Testis (tissue), 5 donors: ENCODE measurements around the gene BIK. TPM values are rescaled to one million over a fixed set of nuclear protein-coding genes. Genes with fewer than 3 reads are reported as not detected.

Experiments
- DNase-seq: peaks from one replicate; pipeline ENCODE4 v3.0.0-alpha.2; 2019
- H3K27ac ChIP-seq, 2 donors: fragments of 200-600 bp; sonication (generic); one replicate each; pipeline ENCODE4 v1.5.1; 2019
- H3K27me3 ChIP-seq: fragments of 200-600 bp; sonication (generic); one replicate; pipeline ENCODE4 v1.5.1; 2019
- H3K36me3 ChIP-seq: fragments of 200-600 bp; sonication (generic); one replicate; pipeline ENCODE4 v1.5.1; 2017; ENCODE audit warnings: low read depth; ENCODE audit errors: missing control alignments
- H3K4me1 ChIP-seq: fragments of 200-600 bp; sonication (generic); one replicate; pipeline ENCODE4 v1.5.1; 2019
- H3K4me3 ChIP-seq, 2 donors: fragments of 200-600 bp; sonication (generic); one replicate each; pipeline ENCODE4 v1.5.1; 2017 to 2019
- H3K9me3 ChIP-seq: fragments of 200-600 bp; sonication (generic); one replicate; pipeline ENCODE4 v1.5.1; 2017
- POLR2A ChIP-seq: fragments of 450-650 bp; IDR thresholded peaks from one replicate; pipeline ENCODE4 v1.6.1; 2017; ENCODE audit warnings: antibody characterized with exemption, mild to moderate bottlenecking, moderate library complexity
- WGBS, 2 donors: methylation state at CpG; one replicate each; pipeline ENCODE4 v1.1.5; 2018; 5-methylcytosine and 5-hydroxymethylcytosine counted together
- intact Hi-C: fragments of 100-400 bp; cut with DNase I; formaldehyde crosslinking; loops from one replicate; pipeline ENCODE4 v1.15.1; 2023; ENCODE audit warnings: low total_unique reads
- long read RNA-seq, 2 donors: transcript quantifications; one replicate each; lab custom pipeline, GENCODE V29; 2026
- polyA plus RNA-seq: library from polyadenylated mRNA; stranded (reverse); fragments of 350-450 nt; fragmentation: Illumina TruSeq; extraction: RNeasy Lipid Tissue Mini Kit (QIAGEN cat#74804); gene quantifications from one replicate; pipeline ENCODE4 v1.2.3, GENCODE V29; 2014; ENCODE audit warnings: low read depth, low replicate concordance; ENCODE audit not compliant: insufficient read depth
- total RNA-seq, 2 donors: library from RNA; depleted of rRNA; stranded (reverse); fragments of >200 nt; gene quantifications; one replicate each; pipeline ENCODE4 v1.2.3, GENCODE V29; 2016
- TF ChIP-seq, protein P1 (sequence below), 3 experiments: fragments of 450-650 bp in 2 of 3; fragments of 200-600 bp in 1 of 3; sonication (generic) in 1 of 3; IDR thresholded peaks; one replicate each; pipeline ENCODE4 v1.5.1; 2016 to 2019; ENCODE audit warnings: antibody characterized with exemption in 3 of 3, mild to moderate bottlenecking in 2 of 3, moderate library complexity in 1 of 3

Gene BIK, protein sequence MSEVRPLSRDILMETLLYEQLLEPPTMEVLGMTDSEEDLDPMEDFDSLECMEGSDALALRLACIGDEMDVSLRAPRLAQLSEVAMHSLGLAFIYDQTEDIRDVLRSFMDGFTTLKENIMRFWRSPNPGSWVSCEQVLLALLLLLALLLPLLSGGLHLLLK
- 1 to 10 TPM; 7.2 to 9.6 TPM for total RNA-seq
- 2.5 TPM for polyA plus RNA-seq
- long read RNA-seq, donor 1, result 0 reads
- long read RNA-seq, donor 2, partial matches to known transcripts, result 0 of 1 reads
- long read RNA-seq, donor 2, other reads (novel, unspliced or antisense), result 0 of 1 reads

DNA sequence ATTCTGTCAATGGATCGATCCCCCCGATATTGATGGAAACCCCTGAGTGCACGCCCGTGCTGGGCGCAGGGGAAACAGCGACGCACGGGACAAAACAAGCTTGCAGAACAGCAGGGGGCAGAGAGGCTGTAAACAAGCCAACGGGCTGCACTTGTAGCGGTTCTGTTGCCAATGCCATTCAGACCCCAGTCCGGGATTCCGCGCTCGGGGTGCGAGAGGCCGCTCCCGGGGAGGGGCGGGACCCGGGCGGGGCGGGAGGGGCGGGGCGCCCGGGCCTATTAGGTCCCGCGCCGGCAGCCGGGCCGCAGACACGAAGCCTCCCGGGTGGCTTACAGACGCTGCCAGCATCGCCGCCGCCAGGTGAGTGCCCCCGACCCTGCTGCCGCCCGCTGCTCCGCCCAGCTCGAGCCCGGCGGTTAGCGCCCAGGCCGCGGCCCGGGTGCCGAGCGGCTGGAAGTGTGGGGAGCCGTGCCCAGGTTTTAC lies at the start of gene BIK:
Gene BIK, plus strand, starts transcription at position 307 of the 483 bp plus-strand sequence. CDS start 13,273 bp downstream, outside the sequence.
- H3K4me3 ChIP-seq, result peak within 1 kb of the TSS; percentile 57 to 59
- WGBS, 2 donors, result 1 to 3% methylated on average over 5 to 47 of the region's 49 CpGs
- DNase-seq, result peak; percentile 75

DNA sequence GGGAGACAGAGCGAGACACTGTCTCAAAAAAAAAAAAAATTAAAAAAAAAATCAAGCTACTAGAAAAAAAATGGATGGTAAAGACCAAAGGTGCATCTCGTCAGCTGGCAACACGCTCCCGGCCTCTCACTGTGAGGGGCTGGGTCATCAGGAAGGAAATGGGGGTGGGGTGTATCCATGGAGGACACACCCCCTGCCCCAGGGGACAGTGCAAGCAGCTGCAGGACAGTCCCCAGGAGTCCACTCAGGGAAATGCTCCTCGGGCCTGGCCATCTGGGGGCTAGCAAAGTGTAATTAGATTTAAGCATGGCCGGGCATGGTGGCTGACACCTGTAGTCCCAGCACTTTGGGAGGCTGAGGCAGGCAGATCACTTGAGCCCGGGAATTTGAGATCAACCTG lies 44.4 kb upstream of the BIK start:
- Histone ChIP-seq H3K27ac (no peak overlapping the region), H3K27me3 (no peaks in the 10 kb centered on the region), H3K4me3 (no peak overlapping the region), H3K9me3 (no peaks in the 10 kb centered on the region), H3K4me1 (no peaks in the 10 kb centered on the region), H3K36me3 (no peaks in the 10 kb centered on the region)
- TF ChIP-seq, protein P1, sequence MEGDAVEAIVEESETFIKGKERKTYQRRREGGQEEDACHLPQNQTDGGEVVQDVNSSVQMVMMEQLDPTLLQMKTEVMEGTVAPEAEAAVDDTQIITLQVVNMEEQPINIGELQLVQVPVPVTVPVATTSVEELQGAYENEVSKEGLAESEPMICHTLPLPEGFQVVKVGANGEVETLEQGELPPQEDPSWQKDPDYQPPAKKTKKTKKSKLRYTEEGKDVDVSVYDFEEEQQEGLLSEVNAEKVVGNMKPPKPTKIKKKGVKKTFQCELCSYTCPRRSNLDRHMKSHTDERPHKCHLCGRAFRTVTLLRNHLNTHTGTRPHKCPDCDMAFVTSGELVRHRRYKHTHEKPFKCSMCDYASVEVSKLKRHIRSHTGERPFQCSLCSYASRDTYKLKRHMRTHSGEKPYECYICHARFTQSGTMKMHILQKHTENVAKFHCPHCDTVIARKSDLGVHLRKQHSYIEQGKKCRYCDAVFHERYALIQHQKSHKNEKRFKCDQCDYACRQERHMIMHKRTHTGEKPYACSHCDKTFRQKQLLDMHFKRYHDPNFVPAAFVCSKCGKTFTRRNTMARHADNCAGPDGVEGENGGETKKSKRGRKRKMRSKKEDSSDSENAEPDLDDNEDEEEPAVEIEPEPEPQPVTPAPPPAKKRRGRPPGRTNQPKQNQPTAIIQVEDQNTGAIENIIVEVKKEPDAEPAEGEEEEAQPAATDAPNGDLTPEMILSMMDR (IDR thresholded peaks at IDR 0.05), result no peak
- no peak for TF ChIP-seq POLR2A
- WGBS, 2 donors, result 89 to 94% methylated on average over 7 of the region's 7 CpGs
- no peak for DNase-seq
- intact Hi-C loops, result no loop called here

More for the DNA sequence above, at the start of gene BIK:
- Histone ChIP-seq H3K27ac (no peak within 1 kb of the TSS), H3K4me1 (peaks cover 5% of the 10 kb centered on the region), H3K27me3 (no peaks in the 10 kb centered on the region), H3K9me3 (no peaks in the 10 kb centered on the region), H3K36me3 (no peaks in the 10 kb centered on the region)
- TF ChIP-seq POLR2A, result no peak
- TF ChIP-seq, protein P1 (IDR thresholded peaks at IDR 0.05), result no peak
- intact Hi-C loops, result no loop called here

DNA sequence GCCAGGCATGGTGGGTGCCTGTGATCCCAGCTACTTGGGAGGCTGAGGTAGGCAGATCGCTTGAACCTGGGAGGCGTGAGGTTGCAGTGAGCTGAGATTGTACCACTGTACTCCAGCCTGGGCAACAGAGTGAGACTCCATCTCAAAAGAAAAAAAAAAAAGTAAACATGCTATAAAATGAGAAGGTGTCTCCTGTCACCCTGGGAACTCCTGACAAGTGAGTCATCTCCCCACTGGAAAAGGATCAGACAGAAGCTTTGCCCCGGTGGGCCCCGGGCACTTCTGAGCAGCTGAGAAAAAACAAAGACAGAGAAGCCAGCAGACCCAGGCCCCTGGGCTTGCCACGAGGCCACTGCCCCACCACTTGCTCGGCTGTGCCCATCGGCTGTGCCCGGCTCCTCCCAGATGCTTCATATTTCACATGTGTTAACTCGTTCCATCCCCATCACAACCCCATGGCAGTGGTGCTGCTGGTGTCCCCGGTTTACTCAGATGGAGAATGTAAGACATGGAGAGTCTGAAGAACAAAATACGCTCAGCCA lies 43.6 kb upstream of the BIK start:
- Histone ChIP-seq H3K36me3 (no peaks in the 10 kb centered on the region), H3K27ac (no peak overlapping the region), H3K27me3 (no peaks in the 10 kb centered on the region), H3K9me3 (no peaks in the 10 kb centered on the region), H3K4me3 (no peak overlapping the region), H3K4me1 (no peaks in the 10 kb centered on the region)
- 90% methylated on average over 10 to 11 of the region's 11 CpGs for WGBS, 2 donors
- TF ChIP-seq POLR2A, result no peak
- TF ChIP-seq, protein P1 (IDR thresholded peaks at IDR 0.05), result no peak
- no peak for DNase-seq
- intact Hi-C loops, result no loop called here

DNA sequence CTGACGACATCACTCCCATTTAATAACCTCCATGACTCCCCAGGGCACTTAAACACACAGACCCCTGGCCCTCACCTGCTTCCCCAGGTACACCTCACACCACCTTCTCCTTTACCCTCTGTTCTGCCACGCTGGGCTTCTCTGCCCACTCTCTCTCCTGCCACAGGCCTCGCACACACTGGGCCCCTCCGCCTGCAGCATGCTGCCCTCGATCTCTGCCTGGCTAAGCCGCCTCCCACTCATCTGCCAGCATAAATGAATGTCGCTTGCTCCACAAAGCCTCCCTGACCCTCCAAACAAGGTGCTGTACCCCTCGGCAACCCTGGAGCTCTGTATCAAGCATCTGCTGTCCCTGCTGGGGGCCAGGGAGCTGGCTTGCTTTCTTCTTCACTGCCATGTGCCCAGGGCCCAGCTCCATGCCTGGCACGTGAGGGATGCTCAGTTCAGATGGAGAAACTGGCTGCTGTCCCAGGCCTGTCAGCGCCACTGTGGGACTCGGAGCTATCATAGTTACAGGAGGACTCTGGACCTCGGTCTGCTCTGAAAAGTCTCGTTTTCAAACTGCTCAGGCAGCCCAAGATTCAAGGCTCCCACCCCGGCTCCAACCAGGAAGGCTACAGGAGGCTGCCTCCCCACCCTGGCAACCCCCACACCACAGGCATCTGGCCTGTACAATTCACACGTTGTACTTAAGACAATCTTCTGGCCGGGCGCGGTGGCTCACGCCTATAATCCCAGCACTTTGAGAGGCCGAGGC lies 33.3 kb upstream of the BIK start:
- Histone ChIP-seq H3K9me3 (no peaks in the 10 kb centered on the region), H3K36me3 (no peaks in the 10 kb centered on the region), H3K27ac (no peak overlapping the region), H3K4me3 (no peak overlapping the region), H3K27me3 (no peaks in the 10 kb centered on the region), H3K4me1 (no peaks in the 10 kb centered on the region)
- intact Hi-C loops, result no loop called here
- 78 to 86% methylated on average over 20 of the region's 20 CpGs for WGBS, 2 donors
- peak; percentile 42 for DNase-seq
- TF ChIP-seq POLR2A, result no peak
- TF ChIP-seq, protein P1 (IDR thresholded peaks at IDR 0.05), result no peak
